H1 (cell line): Measurements from ENCODE around the gene PACS1. TPM values are rescaled to one million over a fixed set of nuclear protein-coding genes. Genes with fewer than 3 reads are reported as not detected.

Experiments
- TBP ChIP-seq: IDR thresholded peaks from 2 replicates; pipeline ENCODE4 v1.6.1; 2011; ENCODE audit warnings: low read depth, low read length, improper control_type of control experiment
- polyA plus RNA-seq, 7 experiments: library from polyadenylated mRNA; depleted of rRNA in 3 of 7; stranded (reverse) in 5 of 7; unstranded in 2 of 7; fragments of >200 nt in 5 of 7; fragments of 200-250 nt in 2 of 7; gene quantifications; 1 replicate in 5 of 7; 2 replicates in 1 of 7; 4 replicates in 1 of 7; pipeline versions ENCODE4 v1.2.1 to v1.2.3, GENCODE V29; 2011 to 2013; ENCODE audit warnings: missing spikeins in 2 of 7, mixed read lengths in 2 of 7
- total RNA-seq: library from RNA; stranded (reverse); fragmentation: NEBNext Ultra II Directional; extraction: Animal tissue kit (Norgen Biotek cat#: 25700); gene quantifications from 2 replicates; pipeline ENCODE4 v1.2.1, GENCODE V29; 2021

PACS1 gene
- total and polyA plus RNA-seq, 2 of the 8 experiments (the other 6 are each of a cell fraction or from before 2014, with no cell fraction given): 11.5 to 36.0 TPM

DNA sequence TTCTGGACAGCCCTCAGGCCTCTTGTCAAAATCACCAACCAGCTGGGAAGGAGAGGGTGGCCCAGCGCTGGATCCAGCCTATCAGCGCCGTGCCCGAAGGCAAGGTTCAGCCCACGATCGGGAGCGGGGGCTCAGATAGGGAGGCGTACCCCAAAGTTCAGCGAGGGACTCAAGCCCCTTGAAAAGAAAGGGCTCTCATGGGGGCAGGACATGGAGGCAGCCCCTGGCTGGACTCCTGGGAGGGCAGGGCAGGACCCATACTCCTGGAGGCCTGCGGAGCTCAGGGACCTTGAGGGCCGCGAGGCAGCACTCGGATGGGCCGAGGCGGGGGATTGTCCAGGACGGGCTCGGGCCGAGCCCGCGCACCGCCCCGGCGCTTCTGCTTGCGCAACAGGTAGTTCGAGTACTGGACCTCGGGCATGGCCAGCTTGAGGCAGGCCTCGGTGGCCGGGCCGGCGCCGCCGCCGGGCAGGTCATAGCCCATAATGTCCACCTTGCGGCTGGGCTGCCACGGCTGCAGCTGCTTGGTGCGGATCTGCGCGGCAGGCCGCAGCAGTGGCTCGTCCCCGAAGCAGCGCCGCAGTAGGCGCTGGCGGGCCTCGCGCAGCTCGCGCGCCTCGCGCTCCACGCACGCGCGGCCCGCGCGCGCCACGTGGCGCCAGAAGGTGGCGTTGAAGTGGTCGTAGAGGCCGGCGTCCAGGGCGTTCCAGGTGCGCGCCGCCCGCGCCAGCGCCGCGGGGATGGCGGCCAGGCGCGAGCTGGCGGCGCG lies 27.7 kb upstream of the PACS1 start (continued):
- no peak for TF ChIP-seq TBP
